ENCODE results near the gene RXRA. TPM values are rescaled to one million over a fixed set of nuclear protein-coding genes. Genes with fewer than 3 reads are reported as not detected.

The RXRA gene
- total and polyA plus RNA-seq, 2 donors (not counting 1 experiment from before 2014, with no cell fraction given): 2.6 to 6.8 TPM

GRCh38 chr9:134469041-134469875 lies 143.0 kb downstream of the RXRA start:
- no peak overlapping the region for H3K27ac Mint-ChIP-seq
- 96% methylated on average over 20 of the region's 22 CpGs for WGBS (ENCODE audit: insufficient coverage)
- peaks cover 2% of the 10 kb centered on the region for H3K4me1 Mint-ChIP-seq
- Histone ChIP-seq H2AFZ (ENCODE audit: insufficient read depth, low read depth, low read length, poor library complexity, severe bottlenecking) (no peak overlapping the region), H3K36me3 (replicated peaks in 1 of 2; ENCODE audit: control extremely low read depth in 1 of 2, control insufficient read depth in 1 of 2, extremely low read depth in 1 of 2, insufficient read depth in 2 of 2, low read length in 1 of 2) (no peaks in the 10 kb centered on the region), H4K20me1 (ENCODE audit: control insufficient read depth, insufficient read depth, low read length, poor library complexity, severe bottlenecking) (no peaks in the 10 kb centered on the region), H3K27ac (ENCODE audit: low read length in 2 of 2) (no peak overlapping the region), H3K27me3 (replicated peaks in 1 of 4; ENCODE audit: control extremely low read depth in 1 of 4, control insufficient read depth in 3 of 4, insufficient read depth in 4 of 4, low read length in 3 of 4) (no peaks in the 10 kb centered on the region), H3K4me1 (ENCODE audit: control insufficient read depth in 2 of 2, insufficient read depth in 2 of 2, low read length in 2 of 2) (peaks cover 3 to 4% of the 10 kb centered on the region in 2 donors), H3K4me3 (ENCODE audit: control extremely low read depth in 1 of 5, extremely low read depth in 1 of 5, insufficient read depth in 1 of 5, low read depth in 2 of 5, low read length in 4 of 5) (no peak overlapping the region), H3K4me2 (replicated peaks; ENCODE audit: low read depth, low read length, poor library complexity, severe bottlenecking) (no peak overlapping the region), H3K9ac (ENCODE audit: low read length) (no peak overlapping the region), H3K9me3 (ENCODE audit: control extremely low read depth in 1 of 3, control insufficient read depth in 2 of 3, insufficient read depth in 1 of 3, low read length in 2 of 3) (peaks cover 0 to 4% (median 0%) of the 10 kb centered on the region in 3 donors), H3K79me2 (ENCODE audit: control insufficient read depth, insufficient read depth, low read length) (no peaks in the 10 kb centered on the region)
- ChIA-PET POLR2A (no interaction called here), CTCF (no interaction called here)
- H3K27me3 Mint-ChIP-seq: no peaks in the 10 kb centered on the region
- intact Hi-C loops (cut with micrococcal nuclease): no loop called here
- no peak for DNase-seq
- no peaks in the 10 kb centered on the region for H3K9me3 Mint-ChIP-seq (ENCODE audit: insufficient read depth)
- no peak for TF ChIP-seq EZH2 (IDR thresholded peaks at IDR 0.05; ENCODE audit: borderline replicate concordance, insufficient read depth, low read depth, low read length, poor library complexity, severe bottlenecking)
- no peak for TF ChIP-seq CTCF (IDR thresholded peaks at IDR 0.05)
- no peak for ATAC-seq (ENCODE audit: low read depth)
- H3K4me3 Mint-ChIP-seq: no peak overlapping the region

GRCh38 chr9:134472256-134472655 lies 146.0 kb downstream of the RXRA start:
- ATAC-seq (ENCODE audit: low read depth) (no peak), DNase-seq (no peak)
- no peaks in the 10 kb centered on the region for H4K20me1 ChIP-seq (ENCODE audit: control insufficient read depth, insufficient read depth, low read length, poor library complexity, severe bottlenecking)
- H3K36me3 ChIP-seq (replicated peaks in 1 of 2; ENCODE audit: control extremely low read depth in 1 of 2, control insufficient read depth in 1 of 2, extremely low read depth in 1 of 2, insufficient read depth in 2 of 2, low read length in 1 of 2): no peaks in the 10 kb centered on the region
- no peaks in the 10 kb centered on the region for H3K27me3 Mint-ChIP-seq
- H3K27ac Mint-ChIP-seq: no peak overlapping the region
- no peaks in the 10 kb centered on the region for H3K27me3 ChIP-seq (replicated peaks in 1 of 4; ENCODE audit: control extremely low read depth in 1 of 4, control insufficient read depth in 3 of 4, insufficient read depth in 4 of 4, low read length in 3 of 4)
- no peak overlapping the region for H3K9ac ChIP-seq (ENCODE audit: low read length)
- ChIA-PET CTCF (no interaction called here), POLR2A (interaction anchor here (0.7 kb wide), 1 partner anchor 15 kb away, joined by 3 read pairs; no protein-coding TSS in a partner anchor)
- H3K9me3 Mint-ChIP-seq (ENCODE audit: insufficient read depth): no peaks in the 10 kb centered on the region
- no peak overlapping the region for H3K4me3 ChIP-seq (ENCODE audit: control extremely low read depth in 1 of 5, extremely low read depth in 1 of 5, insufficient read depth in 1 of 5, low read depth in 2 of 5, low read length in 4 of 5)
- peaks cover 10% of the 10 kb centered on the region for H3K4me1 Mint-ChIP-seq
- no peak overlapping the region for H3K4me3 Mint-ChIP-seq
- H2AFZ ChIP-seq (ENCODE audit: insufficient read depth, low read depth, low read length, poor library complexity, severe bottlenecking): no peak overlapping the region
- no peak for TF ChIP-seq EZH2 (IDR thresholded peaks at IDR 0.05; ENCODE audit: borderline replicate concordance, insufficient read depth, low read depth, low read length, poor library complexity, severe bottlenecking)
- TF ChIP-seq CTCF (IDR thresholded peaks at IDR 0.05): no peak
- H3K9me3 ChIP-seq (ENCODE audit: control extremely low read depth in 1 of 3, control insufficient read depth in 2 of 3, insufficient read depth in 1 of 3, low read length in 2 of 3): peaks cover 0 to 32% (median 9%) of the 10 kb centered on the region in 3 donors
- peaks cover 17 to 31% of the 10 kb centered on the region in 2 donors for H3K4me1 ChIP-seq (ENCODE audit: control insufficient read depth in 2 of 2, insufficient read depth in 2 of 2, low read length in 2 of 2)
- intact Hi-C loops (cut with micrococcal nuclease): no loop called here
- no peak overlapping the region for H3K4me2 ChIP-seq (replicated peaks; ENCODE audit: low read depth, low read length, poor library complexity, severe bottlenecking)
- WGBS (ENCODE audit: insufficient coverage): 97% methylated on average over 6 of the region's 6 CpGs
- no peaks in the 10 kb centered on the region for H3K79me2 ChIP-seq (ENCODE audit: control insufficient read depth, insufficient read depth, low read length)
- no peak overlapping the region for H3K27ac ChIP-seq (ENCODE audit: low read length in 2 of 2)
